GM06990 (cell line): Measurements from ENCODE around the gene PSMA8.

ENCODE experiments used
- DNase-seq: peaks from one replicate; pipeline ENCODE4 v3.0.0-alpha.2; 2011; ENCODE audit not compliant: insufficient read length; ENCODE audit errors: extremely low read depth
- H3K27me3 ChIP-seq: replicated peaks from 2 replicates; pipeline ENCODE4 v1.6.0; 2011; ENCODE audit warnings: low read length; ENCODE audit not compliant: control insufficient read depth, insufficient read depth
- H3K36me3 ChIP-seq: 2 replicates; pipeline ENCODE4 v1.5.1; 2011; ENCODE audit warnings: low read length; ENCODE audit not compliant: control insufficient read depth, insufficient read depth
- H3K4me3 ChIP-seq: replicated peaks from 2 replicates; pipeline ENCODE4 v1.5.1; 2011; ENCODE audit warnings: low read depth, mild to moderate bottlenecking, control low read depth, low read length
- CTCF ChIP-seq: IDR thresholded peaks from 2 replicates; pipeline ENCODE4 v1.5.1; 2011; ENCODE audit warnings: low read length, control low read depth, mild to moderate bottlenecking, inconsistent platforms; ENCODE audit not compliant: insufficient read depth, poor library complexity, severe bottlenecking

Gene PSMA8

DNA sequence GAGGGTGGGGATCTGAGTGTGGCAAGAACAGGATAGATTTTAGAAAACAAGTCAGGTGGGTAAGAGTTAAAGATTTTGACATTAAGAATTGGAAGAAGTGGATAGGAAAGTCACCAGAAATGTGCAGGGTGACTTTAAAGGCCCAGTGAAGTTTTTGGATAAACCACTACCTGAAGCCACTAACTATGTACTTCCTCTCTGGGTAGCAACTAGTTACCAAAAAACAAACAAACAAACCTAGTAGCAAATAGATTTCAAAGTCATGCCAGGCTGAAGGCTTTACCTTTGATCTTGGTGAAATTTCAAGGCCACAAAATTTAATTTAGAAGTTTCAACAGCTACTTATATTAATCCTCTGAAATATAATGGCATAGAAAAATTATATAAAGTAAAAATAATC, 42.5 kb downstream of the PSMA8 start:
- Histone ChIP-seq H3K27me3 (no peaks in the 10 kb centered on the region), H3K36me3 (no peaks in the 10 kb centered on the region), H3K4me3 (no peak overlapping the region)
- no peak for TF ChIP-seq CTCF
- DNase-seq, result no peak

- Histone ChIP-seq H3K27me3 (no peaks in the 10 kb centered on the region), H3K4me3 (no peak overlapping the region), H3K36me3 (no peaks in the 10 kb centered on the region)
- no peak for DNase-seq
- no peak for TF ChIP-seq CTCF
These were observed 47.7 kb downstream of the PSMA8 start for GRCh38 chr18:26181343-26181826.

- no peaks in the 10 kb centered on the region for H3K27me3 ChIP-seq
- no peak for TF ChIP-seq CTCF
- no peaks in the 10 kb centered on the region for H3K36me3 ChIP-seq
- H3K4me3 ChIP-seq, result no peak overlapping the region
- DNase-seq, result no peak
These were observed 49.9 kb downstream of the PSMA8 start for GRCh38 chr18:26183395-26184112.

DNA sequence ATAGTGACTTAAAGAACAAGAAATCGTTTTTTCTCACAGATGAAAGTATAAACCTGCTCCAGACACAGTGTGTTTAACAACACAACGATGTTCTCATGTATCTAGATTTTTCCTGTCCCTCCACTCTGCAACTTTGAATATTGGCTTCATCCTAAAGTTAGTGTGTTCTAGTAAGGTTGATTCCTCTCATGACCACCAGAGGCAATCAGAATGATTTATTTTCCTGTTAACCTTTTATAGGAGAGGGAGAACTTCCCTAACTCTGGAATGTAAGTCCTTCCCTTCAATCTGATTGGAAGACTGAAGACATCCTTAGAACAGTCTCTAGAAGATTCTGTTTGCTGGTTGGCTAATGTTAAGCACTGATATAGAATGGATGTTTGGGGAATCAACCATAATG, 51.6 kb downstream of the PSMA8 start:
- Histone ChIP-seq H3K36me3 (no peaks in the 10 kb centered on the region), H3K4me3 (no peak overlapping the region), H3K27me3 (no peaks in the 10 kb centered on the region)
- peak; percentile 9 for TF ChIP-seq CTCF
- no peak for DNase-seq

DNA sequence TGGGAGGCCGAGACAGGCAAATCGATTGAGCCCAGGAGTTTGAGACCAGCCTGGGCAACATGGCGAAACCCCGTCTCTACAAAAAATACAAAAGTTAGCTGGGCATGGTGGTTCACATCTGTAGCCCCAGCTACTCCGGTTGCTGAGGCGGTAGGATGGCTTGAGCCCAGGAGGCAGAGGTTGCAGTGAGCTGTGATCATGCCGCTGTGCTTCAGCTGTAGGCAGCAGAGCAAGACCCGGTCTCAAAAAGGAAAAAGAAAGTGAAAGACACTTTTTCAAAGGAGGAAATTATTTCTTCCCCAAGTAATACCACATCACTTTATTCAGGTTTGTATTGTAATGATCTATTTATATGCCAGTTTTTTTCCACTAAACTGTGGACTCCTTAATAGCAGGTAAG, 56.8 kb downstream of the PSMA8 start:
- Histone ChIP-seq H3K4me3 (peak overlapping the region; percentile 35), H3K27me3 (no peaks in the 10 kb centered on the region)

More for the DNA sequence above, 56.8 kb downstream of the PSMA8 start:
- DNase-seq, result peak; percentile 66
- no peaks in the 10 kb centered on the region for H3K36me3 ChIP-seq
- no peak for TF ChIP-seq CTCF
